ENCODE measurements around the gene MAP1LC3B.

DNA sequence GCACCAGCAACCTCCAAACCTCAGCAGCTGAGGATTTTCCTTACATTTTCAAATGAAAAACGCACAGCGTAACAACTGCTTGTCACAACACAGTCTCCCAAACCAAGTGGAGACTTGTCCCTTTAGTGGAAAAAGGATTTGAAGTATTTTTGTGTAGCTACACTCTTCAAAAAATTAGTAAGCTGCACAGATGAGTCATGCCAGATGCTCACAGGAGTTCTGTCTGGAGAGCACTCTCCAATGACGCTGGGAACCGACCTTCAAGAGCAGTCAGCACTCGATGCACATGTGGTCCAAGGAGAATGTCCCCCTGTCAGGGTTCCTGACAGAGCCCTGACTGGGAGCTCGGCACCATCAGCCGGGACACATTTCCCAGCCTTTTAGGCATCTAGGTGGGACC, 39.8 kb downstream of the MAP1LC3B start:
- TF ChIP-seq EZH2phosphoT487 (IDR thresholded peaks at IDR 0.05; ENCODE audit: insufficient read depth, low read depth) (no peak), EZH2 (IDR thresholded peaks at IDR 0.05; ENCODE audit: insufficient read depth, poor library complexity, severe bottlenecking) (no peak)

All from GM23248 (cell line).